SU-DHL-6 (cell line): ENCODE results near the gene TSPAN18.

Experiments
- EZH2phosphoT487 ChIP-seq: fragments of 200-600 bp; sonication (generic), shearing (Covaris generic); conservative IDR thresholded peaks from 2 replicates; pipeline ENCODE4 v1.6.1; 2018; ENCODE audit warnings: mild to moderate bottlenecking, antibody characterized with exemption, low read length, moderate library complexity, mixed read lengths
- TF ChIP-seq, protein P1 (sequence below): fragments of 200-600 bp; sonication (generic); IDR thresholded peaks from one replicate; pipeline ENCODE4 v1.5.1; 2017; ENCODE audit warnings: antibody characterized with exemption, mild to moderate bottlenecking, low read length, moderate library complexity; ENCODE audit not compliant: insufficient read depth, poor library complexity, severe bottlenecking

DNA sequence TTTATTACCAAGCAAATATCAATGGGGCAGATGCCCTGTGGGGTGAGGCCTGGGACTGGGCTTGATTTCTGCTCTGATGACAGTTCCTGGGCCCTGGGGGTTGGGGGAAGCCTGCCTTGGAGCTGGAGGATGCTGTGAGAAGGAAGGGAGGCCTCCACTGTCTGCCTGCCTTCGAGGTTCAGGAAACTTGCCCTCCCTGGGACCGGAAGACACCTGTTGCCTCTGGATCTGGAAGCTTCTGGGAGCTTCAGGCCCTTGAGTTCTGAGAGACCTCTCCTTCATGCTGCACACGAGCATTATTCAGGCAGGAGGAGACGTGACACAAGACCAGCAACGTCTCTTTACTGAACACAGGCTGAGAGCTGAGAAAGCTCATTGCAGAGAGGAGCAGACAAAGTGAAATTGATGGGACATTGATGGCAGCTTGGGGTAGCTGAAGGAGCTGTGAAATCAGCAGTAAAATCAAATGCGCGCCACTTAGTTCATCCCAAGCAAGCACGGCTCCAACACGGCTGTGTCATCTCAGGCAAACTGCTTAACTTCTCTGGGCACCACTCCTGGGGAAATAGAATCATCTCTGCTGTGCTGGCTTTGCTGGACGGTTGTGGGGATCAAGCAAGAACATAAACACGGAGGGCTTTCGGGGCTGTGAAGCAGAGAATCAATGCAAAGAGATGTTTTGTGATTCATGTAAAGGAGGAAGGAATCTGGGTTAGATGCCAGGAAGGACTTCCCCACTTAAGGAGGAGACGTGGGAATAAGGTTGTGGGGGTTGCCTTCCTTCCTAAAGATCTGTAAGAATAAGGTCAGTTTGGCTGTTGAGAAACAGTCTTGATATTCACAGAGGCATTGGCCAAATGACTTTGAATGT, 159.4 kb downstream of the TSPAN18 start:
- TF ChIP-seq, protein P1, sequence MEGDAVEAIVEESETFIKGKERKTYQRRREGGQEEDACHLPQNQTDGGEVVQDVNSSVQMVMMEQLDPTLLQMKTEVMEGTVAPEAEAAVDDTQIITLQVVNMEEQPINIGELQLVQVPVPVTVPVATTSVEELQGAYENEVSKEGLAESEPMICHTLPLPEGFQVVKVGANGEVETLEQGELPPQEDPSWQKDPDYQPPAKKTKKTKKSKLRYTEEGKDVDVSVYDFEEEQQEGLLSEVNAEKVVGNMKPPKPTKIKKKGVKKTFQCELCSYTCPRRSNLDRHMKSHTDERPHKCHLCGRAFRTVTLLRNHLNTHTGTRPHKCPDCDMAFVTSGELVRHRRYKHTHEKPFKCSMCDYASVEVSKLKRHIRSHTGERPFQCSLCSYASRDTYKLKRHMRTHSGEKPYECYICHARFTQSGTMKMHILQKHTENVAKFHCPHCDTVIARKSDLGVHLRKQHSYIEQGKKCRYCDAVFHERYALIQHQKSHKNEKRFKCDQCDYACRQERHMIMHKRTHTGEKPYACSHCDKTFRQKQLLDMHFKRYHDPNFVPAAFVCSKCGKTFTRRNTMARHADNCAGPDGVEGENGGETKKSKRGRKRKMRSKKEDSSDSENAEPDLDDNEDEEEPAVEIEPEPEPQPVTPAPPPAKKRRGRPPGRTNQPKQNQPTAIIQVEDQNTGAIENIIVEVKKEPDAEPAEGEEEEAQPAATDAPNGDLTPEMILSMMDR, result no peak
- TF ChIP-seq EZH2phosphoT487, result no peak
